T-helper 1 cell treated with Interleukin-12 subunit alpha and Interleukin-12 subunit beta and Interleukin-4 antibody, amounts not matched to agents 30 ng/mL and 1 ng/mL, for 36 hours (primary cell): Measurements from ENCODE around the gene IDE. TPM values are rescaled to one million over a fixed set of nuclear protein-coding genes. Genes with fewer than 3 reads are reported as not detected.
"Not testable (repeated sequence)": the region's sequence is repeated elsewhere in the genome, so short reads cannot be mapped to it uniquely, and the experiment has no call there.

Source experiments
- intact Hi-C: fragments of 100-400 bp; cut with micrococcal nuclease; formaldehyde crosslinking; loops from one replicate; pipeline ENCODE4 v1.15.1; 2024
- total RNA-seq: library from RNA; stranded (reverse); gene quantifications from 2 replicates; pipeline ENCODE4 v1.2.3, GENCODE V29; 2022

IDE gene
- total RNA-seq, 1 donor from 2014 or later = 45.3 TPM

DNA sequence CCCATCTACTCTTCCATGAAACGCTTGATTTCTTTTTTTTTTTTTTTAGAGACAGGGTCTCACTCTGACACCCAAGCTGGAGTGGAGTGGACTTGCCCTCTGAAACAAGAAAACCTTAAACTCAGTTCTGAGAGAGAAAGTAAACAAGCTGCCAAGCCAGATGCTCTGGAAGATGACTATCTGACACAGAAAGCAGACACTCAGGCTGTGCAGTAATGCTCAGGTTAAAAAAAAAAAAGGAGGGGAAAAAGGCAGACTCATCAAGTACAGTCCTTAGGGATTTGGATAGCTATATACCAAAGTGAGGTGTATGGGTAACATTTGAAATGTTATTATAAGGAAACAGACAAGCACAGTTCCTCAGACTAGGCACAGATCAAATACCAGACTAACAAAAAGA, 80.5 kb downstream of the IDE start:
- intact Hi-C loops = no loop called here

DNA sequence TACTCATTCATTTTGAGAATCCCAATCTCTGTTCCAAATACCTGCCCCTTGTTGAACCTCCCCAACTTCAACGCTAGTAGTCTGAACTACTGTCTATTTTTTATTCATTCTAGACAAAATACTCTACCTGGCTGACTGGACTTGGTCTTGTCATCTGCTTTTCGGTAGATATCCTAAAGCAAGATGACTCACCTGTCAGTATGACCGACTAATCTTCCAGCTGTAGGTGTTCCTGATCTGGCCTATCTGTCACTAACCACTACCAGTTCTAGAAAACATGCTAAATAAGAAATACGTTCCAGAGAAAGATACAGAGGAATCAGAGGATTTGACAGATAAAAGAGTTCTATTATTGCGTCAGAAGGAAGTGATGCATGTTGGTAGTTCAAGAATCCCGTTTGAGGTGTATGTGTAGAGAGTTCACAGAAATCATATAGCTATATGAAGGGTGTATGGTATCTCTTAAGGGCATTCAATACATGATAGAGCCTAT, 81.1 kb downstream of the IDE start:
- intact Hi-C loops = no loop called here

DNA sequence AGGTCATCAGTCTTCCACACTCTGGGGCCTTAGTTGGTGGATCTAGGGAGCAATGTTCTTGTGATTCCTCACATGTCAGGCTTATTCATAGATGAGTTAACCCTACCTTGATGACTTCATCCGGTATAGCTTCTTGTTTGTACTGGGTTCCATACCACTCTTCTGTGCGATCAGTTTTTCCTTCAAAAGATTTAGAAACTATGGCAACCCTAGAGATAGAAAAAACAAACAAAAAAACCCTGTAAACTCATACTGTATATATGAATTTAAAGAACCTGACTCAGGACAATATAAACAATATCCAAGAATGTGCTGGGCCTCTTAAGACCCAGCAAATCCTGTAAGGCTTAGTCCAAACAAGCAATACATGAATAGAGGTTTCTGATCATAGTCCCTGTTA, 83.5 kb downstream of the IDE start:
- intact Hi-C loops = no loop called here

DNA sequence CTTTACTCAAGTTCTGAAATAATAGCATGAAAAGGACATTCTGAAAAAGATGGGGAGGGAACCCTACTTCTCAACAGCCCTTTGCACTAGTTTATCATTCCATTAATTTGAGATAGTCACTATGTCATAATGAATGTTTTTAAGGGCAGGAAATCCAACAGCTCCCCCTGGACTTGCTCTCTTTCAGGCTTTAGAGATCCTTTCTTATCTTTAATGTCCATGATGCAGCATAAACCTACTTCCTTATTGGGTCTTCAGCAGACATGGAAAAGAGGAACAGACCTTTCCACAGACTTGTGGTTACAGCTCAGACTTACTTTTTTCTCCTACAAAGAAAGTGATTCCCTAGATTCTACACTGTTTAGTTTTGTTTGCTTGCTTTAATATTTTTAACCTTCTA, 87.3 kb downstream of the IDE start:
- intact Hi-C loops = no loop called here

DNA sequence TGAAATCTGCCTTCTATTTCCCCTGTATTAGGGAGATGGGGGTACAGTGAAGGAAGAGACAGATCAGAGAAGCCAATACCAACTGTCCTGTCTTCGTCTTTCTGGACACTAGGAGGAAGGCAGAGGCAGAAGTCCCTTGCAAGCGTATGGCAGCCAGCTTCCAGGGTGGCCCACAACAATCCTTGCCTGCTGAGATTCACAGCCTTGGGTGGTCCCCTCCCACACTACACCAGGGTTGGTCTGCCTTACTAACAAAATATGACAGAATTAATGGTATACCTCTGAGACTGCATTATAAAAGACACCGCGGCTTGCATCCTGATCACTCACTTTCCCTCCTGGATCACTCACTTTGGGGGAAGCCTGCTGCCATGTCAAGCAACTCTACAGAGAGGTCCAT, 90.4 kb downstream of the IDE start:
- intact Hi-C loops = no loop called here

DNA sequence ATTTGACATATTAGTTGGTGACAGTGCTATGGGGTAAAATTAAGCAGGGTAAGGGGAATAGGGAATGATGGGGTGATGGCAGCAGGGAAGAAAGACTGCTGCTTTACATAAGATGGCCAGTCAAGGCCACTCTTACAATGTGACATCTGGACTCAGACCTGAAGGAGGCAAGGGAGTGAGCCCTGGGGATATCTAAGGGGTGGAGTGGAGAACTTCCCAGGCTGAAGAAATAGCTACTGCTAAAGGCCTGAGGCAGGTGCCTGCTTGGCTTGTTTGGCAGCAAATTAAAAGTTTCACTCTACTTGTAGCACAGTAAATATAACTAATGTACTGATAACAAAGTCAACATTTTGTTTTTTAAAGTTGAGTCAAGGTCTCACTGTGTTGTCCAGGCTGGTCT, 93.5 kb downstream of the IDE start:
- intact Hi-C loops = no loop called here

DNA sequence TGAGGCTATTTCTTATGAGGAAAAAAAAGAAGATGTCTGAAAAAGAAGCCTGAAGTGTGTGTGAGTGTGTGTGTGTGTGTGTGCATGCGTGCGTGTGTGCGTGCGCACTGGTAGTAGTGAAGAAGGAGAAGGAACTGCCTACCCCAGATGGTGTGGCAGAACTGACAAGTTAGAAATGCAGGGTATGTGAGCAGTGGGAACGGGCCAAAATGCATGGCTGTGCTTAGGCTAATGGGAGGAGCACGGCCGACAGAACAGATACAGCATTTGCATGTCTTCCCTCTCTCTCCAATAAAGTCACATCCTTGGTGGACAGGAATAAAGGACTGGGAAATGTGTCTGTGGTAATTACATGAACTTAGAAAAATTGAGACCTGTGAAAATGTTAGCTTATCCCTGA, 94.3 kb downstream of the IDE start:
- intact Hi-C loops = no loop called here

DNA sequence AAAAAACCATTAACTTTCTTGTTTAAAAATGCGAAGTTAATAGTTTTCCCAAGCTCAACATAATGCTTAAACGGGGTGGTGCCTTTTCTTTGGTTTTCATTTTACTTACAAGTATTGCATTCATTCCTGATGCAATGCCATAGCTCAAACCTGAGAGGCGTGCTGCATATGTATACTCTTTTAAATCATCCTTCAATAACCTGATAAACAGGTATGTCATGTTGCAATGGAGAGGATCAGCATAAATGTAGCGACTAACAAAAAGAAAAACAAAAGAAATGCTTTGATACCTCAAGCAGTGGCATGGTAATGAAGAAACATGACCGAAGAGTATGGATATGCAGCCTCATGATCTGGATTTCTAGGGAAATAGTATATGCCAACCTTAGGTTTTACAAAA, 95.4 kb downstream of the IDE start:
- intact Hi-C loops = no loop called here

DNA sequence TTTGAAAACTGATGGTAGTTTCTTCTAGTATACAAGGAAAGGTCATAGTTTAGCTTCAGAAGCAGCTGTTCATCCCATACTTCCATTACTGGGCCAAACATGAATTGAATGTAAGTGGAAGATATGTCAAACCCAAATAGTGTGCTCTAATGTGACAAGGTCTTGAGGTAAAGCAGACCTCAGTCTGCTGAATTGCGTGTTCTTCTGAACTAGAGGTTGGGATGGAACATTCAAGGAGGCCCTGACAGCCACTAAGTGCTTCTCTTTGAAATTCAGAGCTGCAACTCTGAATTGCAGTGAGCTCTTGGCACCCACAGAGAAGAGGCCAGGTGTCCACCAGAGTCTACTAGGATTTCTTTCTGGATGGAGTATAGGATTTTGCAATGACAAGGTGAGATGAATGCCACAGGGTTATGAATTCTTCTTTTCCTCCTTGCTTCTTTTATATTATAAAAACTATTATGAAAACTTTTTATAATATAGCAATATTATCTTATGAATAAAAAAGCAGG, 98.5 kb downstream of the IDE start:
- intact Hi-C loops = no loop called here

DNA sequence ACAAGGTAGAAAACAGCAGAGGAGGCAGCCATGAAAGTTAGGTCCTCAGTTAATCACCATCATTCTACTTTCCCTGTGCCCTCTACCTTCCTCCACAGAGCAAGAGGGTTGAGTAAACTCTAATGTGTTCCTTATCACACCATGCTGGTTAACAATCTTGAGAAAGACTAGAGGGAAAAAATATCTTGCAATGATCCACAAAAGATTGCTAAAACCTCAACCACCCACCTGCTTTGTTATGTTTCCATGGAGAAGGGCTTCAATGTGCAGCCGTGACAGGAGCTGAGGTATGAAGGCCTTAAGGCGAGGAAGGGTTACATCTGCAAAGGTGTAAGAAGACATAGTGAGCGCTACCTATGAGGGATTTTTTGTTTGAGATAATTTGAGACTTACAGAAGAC, 103.9 kb downstream of the IDE start:
- intact Hi-C loops = no loop called here

DNA sequence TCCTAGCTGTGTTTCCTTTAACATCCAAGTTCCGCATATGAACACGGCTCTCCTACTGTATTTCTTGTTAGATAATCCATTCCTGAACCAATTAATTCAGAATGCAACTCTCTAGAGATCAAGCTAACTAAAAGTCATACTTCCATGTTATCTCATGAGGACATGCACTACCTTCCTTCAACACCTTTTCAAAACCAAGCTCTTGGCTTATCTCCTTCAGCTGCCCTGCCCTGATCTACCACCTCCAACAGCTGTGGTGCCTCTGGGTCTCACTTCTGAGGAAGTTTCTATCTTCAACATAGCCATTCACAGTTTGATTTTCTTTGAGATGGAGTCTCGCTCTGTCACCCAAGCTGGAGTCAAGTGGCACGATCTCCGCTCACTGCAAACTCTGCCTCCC, 109.5 kb downstream of the IDE start:
- intact Hi-C loops = no loop called here

DNA sequence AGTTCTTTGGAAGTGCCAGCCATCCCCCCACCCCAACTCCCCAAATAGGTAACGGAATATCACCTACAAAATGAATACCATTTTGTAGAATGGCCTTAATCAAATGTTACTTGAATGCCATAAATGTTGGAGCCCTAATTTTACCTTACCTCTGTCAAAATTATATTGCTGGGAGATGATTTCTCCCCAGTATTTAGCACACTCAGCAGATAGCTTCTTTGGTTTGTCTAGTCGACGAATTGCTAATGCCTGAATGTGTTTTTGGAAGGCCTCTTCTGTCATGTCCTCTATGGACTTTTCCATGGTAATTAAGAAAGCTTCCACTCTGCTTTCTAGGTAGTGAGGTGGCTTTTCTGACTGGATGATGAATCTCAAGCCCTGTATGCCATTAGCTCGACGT, 110.3 kb downstream of the IDE start:
- intact Hi-C loops = no loop called here

DNA sequence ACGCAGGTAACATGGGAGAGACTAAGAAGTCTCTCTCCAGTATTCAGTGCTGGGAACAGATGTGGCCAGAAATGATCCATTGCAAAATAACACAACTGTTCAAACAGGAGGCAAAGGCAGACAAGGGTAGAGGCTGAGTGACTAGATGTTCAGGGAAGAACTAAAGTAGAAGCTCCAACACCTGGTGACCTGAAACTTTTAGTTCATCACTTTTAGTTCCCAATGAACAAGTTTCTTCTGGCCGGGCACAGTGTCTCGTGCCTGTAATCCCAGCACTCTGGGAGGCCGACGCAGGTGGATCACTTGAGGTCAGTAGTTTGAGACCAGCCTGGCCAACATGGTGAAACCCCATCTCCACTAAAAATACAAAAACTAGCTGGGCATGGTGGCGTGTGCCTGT, 118.9 kb downstream of the IDE start:
- intact Hi-C loops = not testable (repeated sequence)

DNA sequence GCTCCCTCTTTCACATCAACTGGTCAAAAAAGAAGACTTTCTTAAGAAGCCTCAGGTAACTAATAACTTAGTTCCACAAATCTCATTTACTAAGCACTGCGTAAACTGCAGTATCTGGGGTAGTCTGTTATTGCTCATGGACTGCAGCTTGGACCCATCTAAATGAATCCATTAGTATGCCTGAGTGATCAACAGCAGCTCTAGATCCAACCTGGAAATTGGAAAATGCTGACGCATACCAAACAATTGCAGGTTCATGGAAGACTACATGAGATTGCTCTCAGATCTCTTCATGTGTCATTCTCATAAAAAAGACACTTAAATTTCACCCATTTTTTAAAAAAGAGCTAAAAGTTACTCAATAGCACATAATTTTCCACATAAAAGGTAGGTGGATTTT, 121.6 kb downstream of the IDE start:
- intact Hi-C loops = no loop called here

DNA sequence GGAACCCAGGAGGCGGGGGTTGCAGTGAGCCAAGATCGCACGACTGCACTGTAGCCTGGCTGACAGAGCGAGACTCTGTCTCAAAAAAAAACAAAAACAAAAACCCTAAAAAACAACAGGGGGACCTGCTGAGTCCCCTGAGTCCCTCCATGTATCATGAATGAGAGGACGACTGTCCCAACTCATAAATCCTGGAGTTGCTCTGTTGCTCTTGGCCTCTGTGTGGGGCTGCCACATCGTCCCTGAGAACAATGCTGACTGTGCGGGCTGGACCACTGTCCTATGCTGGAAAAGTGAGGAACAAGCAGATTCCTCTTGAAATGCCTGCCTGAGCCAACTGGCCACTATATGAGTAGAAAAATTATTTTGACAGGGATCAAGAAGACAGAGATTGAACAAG, 122.5 kb downstream of the IDE start:
- intact Hi-C loops = no loop called here

DNA sequence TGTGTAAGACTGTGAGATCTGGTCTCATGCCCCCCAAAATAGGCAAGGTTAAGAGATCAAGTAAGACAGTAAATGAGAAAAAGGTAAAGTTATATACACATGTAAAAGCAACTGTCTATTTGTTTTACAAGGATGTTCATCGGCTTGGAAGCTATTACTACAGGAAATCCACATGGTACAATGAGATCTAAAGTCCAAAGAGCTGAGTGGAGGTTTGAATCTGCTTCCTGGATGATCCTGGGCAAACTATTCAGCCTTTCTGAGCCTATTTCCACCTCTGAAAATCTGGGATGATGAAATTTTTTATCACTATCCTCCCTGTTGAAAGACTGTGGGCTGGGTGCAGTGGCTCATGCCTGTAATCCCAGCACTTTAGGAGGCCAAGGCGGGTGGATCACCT, 123.0 kb downstream of the IDE start:
- intact Hi-C loops = no loop called here

DNA sequence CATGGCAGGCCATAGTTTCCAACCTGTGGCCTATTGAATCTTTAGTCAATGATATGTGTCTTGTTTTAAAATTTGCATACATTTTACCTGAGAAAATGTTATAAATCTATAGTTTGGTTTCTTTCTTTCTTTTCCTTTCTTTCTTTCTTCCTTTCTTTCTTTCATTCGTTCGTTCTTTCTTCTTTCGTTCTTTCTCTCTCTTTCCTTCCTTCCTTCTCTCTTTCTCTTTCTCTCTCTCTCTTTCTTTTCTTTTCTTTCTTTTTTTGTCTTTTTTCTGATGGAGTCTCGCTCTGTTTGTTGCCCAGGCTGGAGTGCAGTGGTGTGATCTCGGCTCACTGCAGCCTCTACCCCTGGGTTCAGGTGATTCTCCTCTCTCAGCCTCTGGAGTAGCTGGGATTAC, 133.3 kb downstream of the IDE start:
- intact Hi-C loops = loop anchor here (5.0 kb wide), 1 partner anchor 132 kb away; the partner anchor contains the start of gene IDE

DNA sequence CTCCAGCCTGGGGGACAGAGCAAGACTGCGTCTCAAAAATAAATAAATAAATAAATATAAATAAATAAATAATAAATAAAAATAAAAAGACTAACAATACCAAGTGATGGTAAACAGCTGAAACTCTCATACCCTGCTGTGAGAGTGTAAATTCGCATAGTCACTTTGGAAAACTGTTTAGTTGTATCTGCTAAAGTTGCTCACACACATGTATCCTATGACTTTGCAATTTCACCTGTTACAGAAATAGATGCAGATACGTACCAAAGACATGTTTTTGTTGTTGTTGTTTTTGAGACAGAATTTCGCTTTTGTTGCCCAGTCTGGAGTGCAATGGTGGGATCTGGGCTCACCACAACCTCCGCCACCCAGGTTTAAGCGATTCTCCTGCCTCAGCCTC, 135.7 kb downstream of the IDE start:
- intact Hi-C loops = no loop called here

DNA sequence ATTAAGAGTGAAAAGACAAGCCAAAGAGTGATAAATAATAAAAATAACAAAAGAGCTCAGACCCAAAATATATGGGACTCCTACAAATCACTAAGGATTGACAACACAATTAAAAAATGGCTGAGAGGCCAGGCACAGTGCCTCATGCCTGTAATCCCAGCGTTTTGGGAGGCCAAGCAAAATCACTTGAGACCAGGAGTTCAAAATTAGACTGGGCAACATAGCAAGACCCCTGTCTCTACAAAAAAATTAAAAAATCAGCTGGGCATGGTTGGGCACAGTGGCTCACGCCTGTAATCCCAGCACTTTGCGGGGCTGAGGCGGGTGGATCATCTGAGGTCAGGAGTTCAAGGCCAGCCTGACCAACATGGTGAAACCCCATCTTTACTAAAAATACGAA, 137.3 kb downstream of the IDE start:
- intact Hi-C loops = no loop called here

DNA sequence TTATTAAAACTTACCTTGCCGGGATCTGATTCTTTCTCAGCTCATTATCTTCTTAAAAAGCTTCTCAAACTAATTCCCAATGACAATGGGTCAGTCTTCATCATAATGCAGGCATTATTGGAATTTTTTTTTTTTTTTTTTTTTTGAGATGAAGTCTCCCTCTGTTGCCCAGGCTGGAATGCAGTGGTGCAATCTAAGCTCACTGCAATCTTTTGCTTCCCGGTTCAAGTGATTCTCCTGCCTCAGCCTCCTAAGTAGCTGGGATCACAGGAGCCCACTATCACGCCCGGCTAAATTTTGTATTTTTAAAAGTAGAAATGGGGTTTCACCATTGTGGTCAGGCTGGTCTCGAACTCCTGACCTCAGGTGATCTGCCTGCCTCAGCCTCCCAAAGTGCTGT, 137.8 kb downstream of the IDE start:
- intact Hi-C loops = not testable (repeated sequence)

DNA sequence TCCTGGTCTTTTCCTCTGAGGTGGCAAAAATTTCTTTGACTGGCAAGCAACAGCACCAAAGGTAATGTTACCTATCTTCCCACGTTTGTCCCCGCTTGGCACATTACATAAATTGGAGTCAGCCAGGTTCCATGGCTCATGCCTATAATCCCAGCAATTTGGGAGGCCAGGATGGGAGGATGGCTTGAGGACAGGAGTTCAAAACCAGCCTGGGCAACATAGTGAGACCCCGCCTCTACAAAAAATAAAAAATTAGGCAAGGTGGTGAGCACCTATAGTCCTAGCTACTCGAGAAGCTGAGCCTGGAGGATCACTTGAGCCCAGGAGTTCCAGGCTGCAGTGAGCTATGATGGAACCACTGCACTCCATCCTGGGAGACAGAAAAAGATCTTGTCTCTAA, 139.5 kb downstream of the IDE start:
- intact Hi-C loops = loop anchor here (2.0 kb wide), 1 partner anchor 676 kb away; no protein-coding TSS in a partner anchor

DNA sequence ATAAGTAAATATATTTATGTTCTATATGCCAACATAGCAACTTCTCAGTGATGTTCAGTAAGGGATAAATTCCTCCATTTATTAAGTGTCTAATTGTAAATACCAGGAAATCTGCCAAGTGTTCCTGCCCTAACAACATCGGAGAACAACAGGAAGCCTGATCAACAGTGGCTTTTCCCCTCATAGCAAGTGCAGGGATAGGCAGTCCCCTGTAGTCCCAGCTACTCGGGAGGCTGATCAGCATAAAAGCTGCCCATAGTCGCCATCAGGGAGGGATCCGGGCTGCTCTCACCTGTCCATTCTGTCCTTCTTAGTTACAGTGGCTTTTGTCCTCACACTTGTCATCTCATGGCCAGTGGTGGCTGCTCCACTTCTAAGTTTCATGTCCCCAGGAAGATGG, 141.3 kb downstream of the IDE start:
- intact Hi-C loops = no loop called here

DNA sequence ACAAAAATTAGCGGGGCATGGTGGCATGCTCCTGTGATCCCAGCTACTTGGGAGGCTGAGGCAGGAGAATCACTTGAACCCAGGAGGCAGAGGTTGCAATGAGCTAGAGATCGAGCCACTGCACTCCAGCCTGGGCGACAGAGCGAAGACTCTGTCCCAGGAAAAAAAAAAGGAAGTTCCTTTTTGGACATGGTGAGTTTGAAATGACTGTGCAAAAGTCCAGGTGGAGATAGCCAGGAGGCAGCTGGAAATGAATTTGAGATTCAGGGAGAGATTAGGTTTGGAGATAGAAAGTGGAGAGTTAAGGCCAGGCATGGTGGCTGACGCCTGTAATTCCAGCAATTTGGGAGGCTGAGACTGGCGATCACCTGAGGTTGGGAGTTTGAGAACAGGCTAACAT, 143.8 kb downstream of the IDE start:
- intact Hi-C loops = no loop called here

DNA sequence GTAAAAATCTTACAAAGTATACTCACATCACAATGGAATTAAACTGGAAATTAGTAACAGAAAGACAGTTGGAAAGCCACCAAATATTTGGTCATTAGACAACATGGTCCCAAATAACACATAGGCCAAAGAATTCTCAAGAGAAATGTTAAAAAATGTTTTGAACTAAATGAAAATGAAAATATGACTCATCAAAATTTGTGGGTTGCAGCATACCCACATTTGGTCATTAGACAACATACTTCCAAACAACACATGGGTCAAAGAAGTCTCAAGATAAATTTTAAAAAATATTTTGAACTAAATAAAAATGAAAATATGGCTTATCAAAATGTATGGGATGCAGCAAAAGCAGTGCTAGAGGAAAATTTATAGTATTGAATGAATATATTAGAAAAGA, 152.3 kb downstream of the IDE start:
- intact Hi-C loops = no loop called here
